Measurements from ENCODE around the gene SRD5A2. TPM values are rescaled to one million over a fixed set of nuclear protein-coding genes. Genes with fewer than 3 reads are reported as not detected.

SRD5A2 gene
- total and polyA plus RNA-seq, 2 donors (not counting 1 experiment from before 2014, with no cell fraction given), result not detected

- DNase-seq (no peak), ATAC-seq (ENCODE audit: low read depth) (no peak)
- H3K4me1 Mint-ChIP-seq, result no peaks in the 10 kb centered on the region
- WGBS (ENCODE audit: insufficient coverage), result 90% methylated on average over 13 of the region's 15 CpGs
- H4K20me1 ChIP-seq (ENCODE audit: control insufficient read depth, insufficient read depth, low read length, poor library complexity, severe bottlenecking), result no peaks in the 10 kb centered on the region
- H2AFZ ChIP-seq (ENCODE audit: insufficient read depth, low read depth, low read length, poor library complexity, severe bottlenecking), result no peak overlapping the region
- H3K27me3 Mint-ChIP-seq, result peaks cover 47% of the 10 kb centered on the region
- no peaks in the 10 kb centered on the region for H3K79me2 ChIP-seq (ENCODE audit: control insufficient read depth, insufficient read depth, low read length)
- no peak overlapping the region for H3K4me3 ChIP-seq (ENCODE audit: control extremely low read depth in 1 of 5, extremely low read depth in 1 of 5, insufficient read depth in 1 of 5, low read depth in 2 of 5, low read length in 4 of 5)
- no peak overlapping the region for H3K4me3 Mint-ChIP-seq
- no peak overlapping the region for H3K4me2 ChIP-seq (replicated peaks; ENCODE audit: low read depth, low read length, poor library complexity, severe bottlenecking)
- H3K36me3 ChIP-seq (replicated peaks in 1 of 2; ENCODE audit: control extremely low read depth in 1 of 2, control insufficient read depth in 1 of 2, extremely low read depth in 1 of 2, insufficient read depth in 2 of 2, low read length in 1 of 2), result no peaks in the 10 kb centered on the region
- TF ChIP-seq EZH2 (IDR thresholded peaks at IDR 0.05; ENCODE audit: borderline replicate concordance, insufficient read depth, low read depth, low read length, poor library complexity, severe bottlenecking) (no peak), CTCF (IDR thresholded peaks at IDR 0.05) (no peak)
- no peak overlapping the region for H3K27ac Mint-ChIP-seq
- intact Hi-C loops (cut with micrococcal nuclease), result no loop called here
- H3K27ac ChIP-seq (ENCODE audit: low read length in 2 of 2), result no peak overlapping the region
- CTCF ChIA-PET, result interaction anchor here (7.7 kb wide), 1 partner anchor 814 kb away, joined by 139 read pairs; no protein-coding TSS in a partner anchor
- H3K4me1 ChIP-seq (ENCODE audit: control insufficient read depth in 2 of 2, insufficient read depth in 2 of 2, low read length in 2 of 2), result no peaks in the 10 kb centered on the region
- H3K9me3 ChIP-seq (ENCODE audit: control extremely low read depth in 1 of 3, control insufficient read depth in 2 of 3, insufficient read depth in 1 of 3, low read length in 2 of 3), result no peaks in the 10 kb centered on the region
- POLR2A ChIA-PET, result no interaction called here
- no peak overlapping the region for H3K9ac ChIP-seq (ENCODE audit: low read length)
- peaks cover 0 to 12% (median 2%) of the 10 kb centered on the region in 4 experiments for H3K27me3 ChIP-seq (replicated peaks in 1 of 4; ENCODE audit: control extremely low read depth in 1 of 4, control insufficient read depth in 3 of 4, insufficient read depth in 4 of 4, low read length in 3 of 4)
- no peaks in the 10 kb centered on the region for H3K9me3 Mint-ChIP-seq (ENCODE audit: insufficient read depth)
Measured at GRCh38 chr2:31526946-31527732, 53.6 kb downstream of the SRD5A2 start.

GRCh38 chr2:31525876-31526275 lies 54.9 kb downstream of the SRD5A2 start:
- WGBS (ENCODE audit: insufficient coverage), result 100% methylated on average over 1 of the region's 5 CpGs
- no peak overlapping the region for H3K4me3 ChIP-seq (ENCODE audit: control extremely low read depth in 1 of 5, extremely low read depth in 1 of 5, insufficient read depth in 1 of 5, low read depth in 2 of 5, low read length in 4 of 5)
- no peak overlapping the region for H3K27ac ChIP-seq (ENCODE audit: low read length in 2 of 2)
- no peaks in the 10 kb centered on the region for H4K20me1 ChIP-seq (ENCODE audit: control insufficient read depth, insufficient read depth, low read length, poor library complexity, severe bottlenecking)
- DNase-seq (no peak), ATAC-seq (ENCODE audit: low read depth) (no peak)
- intact Hi-C loops (cut with micrococcal nuclease), result no loop called here
- POLR2A ChIA-PET, result no interaction called here
- no peak overlapping the region for H3K4me3 Mint-ChIP-seq
- H3K36me3 ChIP-seq (replicated peaks in 1 of 2; ENCODE audit: control extremely low read depth in 1 of 2, control insufficient read depth in 1 of 2, extremely low read depth in 1 of 2, insufficient read depth in 2 of 2, low read length in 1 of 2), result no peaks in the 10 kb centered on the region
- H2AFZ ChIP-seq (ENCODE audit: insufficient read depth, low read depth, low read length, poor library complexity, severe bottlenecking), result no peak overlapping the region
- no peak for TF ChIP-seq CTCF (IDR thresholded peaks at IDR 0.05)
- H3K9ac ChIP-seq (ENCODE audit: low read length), result no peak overlapping the region
- H3K79me2 ChIP-seq (ENCODE audit: control insufficient read depth, insufficient read depth, low read length), result no peaks in the 10 kb centered on the region
- CTCF ChIA-PET, result interaction anchor here (1.1 to 7.7 kb wide), 2 partner anchors 812 to 1361 kb away, joined by 3 to 139 read pairs; no protein-coding TSS in a partner anchor
- no peak overlapping the region for H3K27ac Mint-ChIP-seq
- no peaks in the 10 kb centered on the region for H3K9me3 ChIP-seq (ENCODE audit: control extremely low read depth in 1 of 3, control insufficient read depth in 2 of 3, insufficient read depth in 1 of 3, low read length in 2 of 3)
- H3K27me3 ChIP-seq (replicated peaks in 1 of 4; ENCODE audit: control extremely low read depth in 1 of 4, control insufficient read depth in 3 of 4, insufficient read depth in 4 of 4, low read length in 3 of 4), result peaks cover 0 to 9% (median 2%) of the 10 kb centered on the region in 4 experiments
- H3K27me3 Mint-ChIP-seq, result peaks cover 44% of the 10 kb centered on the region
- no peaks in the 10 kb centered on the region for H3K9me3 Mint-ChIP-seq (ENCODE audit: insufficient read depth)
- H3K4me2 ChIP-seq (replicated peaks; ENCODE audit: low read depth, low read length, poor library complexity, severe bottlenecking), result no peak overlapping the region
- H3K4me1 Mint-ChIP-seq, result no peaks in the 10 kb centered on the region
- H3K4me1 ChIP-seq (ENCODE audit: control insufficient read depth in 2 of 2, insufficient read depth in 2 of 2, low read length in 2 of 2), result no peaks in the 10 kb centered on the region
